ENCODE results near the gene CPT1B. TPM values are rescaled to one million over a fixed set of nuclear protein-coding genes. Genes with fewer than 3 reads are reported as not detected.

CPT1B gene
- 25.7 TPM for polyA plus RNA-seq (2013, experiment 1 of 2)
- polyA plus RNA-seq (2013, experiment 2 of 2), result 25.4 TPM

DNA sequence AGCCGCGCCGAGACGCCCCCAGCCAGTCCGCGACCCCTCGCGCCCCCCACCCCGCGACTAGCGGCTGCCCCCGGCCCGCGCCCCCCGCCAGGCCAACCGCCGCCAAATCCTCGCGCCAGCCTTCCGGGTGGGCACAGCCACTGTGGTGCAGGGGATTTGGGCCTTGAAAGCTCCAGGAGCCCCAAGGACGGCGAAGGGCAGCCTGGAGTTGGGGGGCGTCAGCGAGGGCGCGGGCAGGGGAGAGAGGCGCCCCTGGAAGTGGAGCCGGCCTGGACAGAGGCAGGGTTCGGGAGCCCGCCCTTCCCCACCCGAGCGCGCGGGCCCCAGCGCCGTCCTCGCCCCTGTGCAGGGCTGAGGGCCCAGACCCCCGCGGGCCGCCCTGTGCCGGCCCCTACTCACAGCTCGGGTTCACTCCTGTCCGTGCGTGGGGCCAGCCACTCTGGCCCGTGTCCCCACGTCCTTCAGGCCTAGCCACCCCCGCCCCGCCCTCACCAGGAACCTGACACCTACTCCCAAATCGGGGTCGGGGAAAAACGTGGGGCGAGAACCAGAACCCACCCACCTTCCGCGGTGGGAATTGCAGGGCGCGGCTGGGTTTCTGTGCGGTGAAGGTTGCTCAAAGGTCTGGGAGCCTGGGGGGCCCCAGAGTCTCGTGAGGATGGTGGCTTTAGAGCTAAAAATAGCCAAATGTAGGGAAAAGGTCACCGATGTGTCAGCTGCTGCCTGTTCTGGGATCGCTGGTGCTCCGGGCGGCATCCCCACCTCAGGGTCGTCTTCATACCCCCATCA, at the start of gene CPT1B:
Gene CPT1B (minus strand): TSS at position 441 of the 789 bp plus-strand sequence. CDS start 512 bp downstream, outside the sequence.
- Histone ChIP-seq H3K4me1 (ENCODE audit: control insufficient read depth in 2 of 2, insufficient read depth in 1 of 2, low read depth in 1 of 2, low read length in 2 of 2) (peaks cover 0 to 4% of the 10 kb centered on the region in 2 donors), H3K27me3 (ENCODE audit: control insufficient read depth in 3 of 3, insufficient read depth in 3 of 3, low read depth in 1 of 3, low read length in 3 of 3) (no peaks in the 10 kb centered on the region), H2AK5ac (ENCODE audit: low read depth, low read length) (no peak within 1 kb of the TSS), H3K4me2 (ENCODE audit: insufficient read depth, low read length, poor library complexity, severe bottlenecking) (no peak within 1 kb of the TSS), H3K18ac (ENCODE audit: low read length) (no peak within 1 kb of the TSS), H4K8ac (ENCODE audit: low read depth, low read length) (peak within 1 kb of the TSS; percentile 77), H3K4me3 (ENCODE audit: low read length in 2 of 2) (peak within 1 kb of the TSS in 1 of 2 donors; percentile 9), H2BK12ac (ENCODE audit: low read length) (no peak within 1 kb of the TSS), H4K91ac (ENCODE audit: low read depth, low read length, poor library complexity) (no peak within 1 kb of the TSS), H3K27ac (replicated peaks; ENCODE audit: low read length) (no peak within 1 kb of the TSS), H3K79me1 (ENCODE audit: low read depth, low read length) (peaks cover 8% of the 10 kb centered on the region), H2AFZ (ENCODE audit: low read length) (no peak within 1 kb of the TSS), H2BK15ac (ENCODE audit: low read length) (no peak within 1 kb of the TSS), H3K4ac (ENCODE audit: low read length) (no peak within 1 kb of the TSS), H2BK120ac (ENCODE audit: low read depth, low read length) (no peak within 1 kb of the TSS), H2BK5ac (ENCODE audit: low read length) (no peak within 1 kb of the TSS), H3K9ac (ENCODE audit: low read depth, low read length, poor library complexity) (no peak within 1 kb of the TSS), H3K23ac (ENCODE audit: low read depth, low read length, poor library complexity) (peak within 1 kb of the TSS; percentile 70), H3K14ac (ENCODE audit: low read length) (no peak within 1 kb of the TSS), H3K36me3 (replicated peaks in 1 of 2; ENCODE audit: control insufficient read depth in 2 of 2, insufficient read depth in 2 of 2, low read length in 2 of 2) (peaks cover 44 to 55% of the 10 kb centered on the region in 2 donors), H3K9me3 (replicated peaks in 1 of 2; ENCODE audit: control insufficient read depth in 2 of 2, insufficient read depth in 1 of 2, low read depth in 1 of 2, low read length in 2 of 2) (no peaks in the 10 kb centered on the region)
- DNase-seq (ENCODE audit: low spot score), result no peak
- no CpG with 5 or more reads among the region's 63 CpGs for WGBS, 2 donors (ENCODE audit: extremely low coverage in 2 of 2, insufficient read length in 2 of 2, insufficient replicate concordance in 1 of 2)

- Histone ChIP-seq H2AFZ (ENCODE audit: low read length) (peak overlapping the region; percentile 98), H3K4me3 (ENCODE audit: low read length in 2 of 2) (peak overlapping the region; percentile 85 to 94), H2BK15ac (ENCODE audit: low read length) (peak overlapping the region; percentile 93), H3K23ac (ENCODE audit: low read depth, low read length, poor library complexity) (peak overlapping the region; percentile 87), H3K4ac (ENCODE audit: low read length) (no peak overlapping the region), H3K27ac (replicated peaks; ENCODE audit: low read length) (no peak overlapping the region), H3K18ac (ENCODE audit: low read length) (peak overlapping the region; percentile 96), H2AK5ac (ENCODE audit: low read depth, low read length) (peak overlapping the region; percentile 88), H3K14ac (ENCODE audit: low read length) (peak overlapping the region; percentile 94), H2BK5ac (ENCODE audit: low read length) (peak overlapping the region; percentile 62), H2BK12ac (ENCODE audit: low read length) (no peak overlapping the region), H3K27me3 (ENCODE audit: control insufficient read depth in 3 of 3, insufficient read depth in 3 of 3, low read depth in 1 of 3, low read length in 3 of 3) (peaks cover 0 to 6% (median 0%) of the 10 kb centered on the region in 3 experiments), H4K91ac (ENCODE audit: low read depth, low read length, poor library complexity) (no peak overlapping the region), H3K9ac (ENCODE audit: low read depth, low read length, poor library complexity) (peak overlapping the region; percentile 92), H3K36me3 (replicated peaks in 1 of 2; ENCODE audit: control insufficient read depth in 2 of 2, insufficient read depth in 2 of 2, low read length in 2 of 2) (no peaks in the 10 kb centered on the region), H2BK120ac (ENCODE audit: low read depth, low read length) (no peak overlapping the region), H3K9me3 (replicated peaks in 1 of 2; ENCODE audit: control insufficient read depth in 2 of 2, insufficient read depth in 1 of 2, low read depth in 1 of 2, low read length in 2 of 2) (no peaks in the 10 kb centered on the region), H3K4me1 (ENCODE audit: control insufficient read depth in 2 of 2, insufficient read depth in 1 of 2, low read depth in 1 of 2, low read length in 2 of 2) (peaks cover 18 to 20% of the 10 kb centered on the region in 2 donors), H4K8ac (ENCODE audit: low read depth, low read length) (no peak overlapping the region), H3K4me2 (ENCODE audit: insufficient read depth, low read length, poor library complexity, severe bottlenecking) (peak overlapping the region; percentile 99), H3K79me1 (ENCODE audit: low read depth, low read length) (peaks cover 2% of the 10 kb centered on the region)
- no CpG with 5 or more reads among the region's 42 CpGs for WGBS, 2 donors (ENCODE audit: extremely low coverage in 2 of 2, insufficient read length in 2 of 2, insufficient replicate concordance in 1 of 2)
- DNase-seq (ENCODE audit: low spot score), result no peak
These were observed 48.8 kb upstream of the CPT1B start for GRCh38 chr22:50626850-50627641.

DNA sequence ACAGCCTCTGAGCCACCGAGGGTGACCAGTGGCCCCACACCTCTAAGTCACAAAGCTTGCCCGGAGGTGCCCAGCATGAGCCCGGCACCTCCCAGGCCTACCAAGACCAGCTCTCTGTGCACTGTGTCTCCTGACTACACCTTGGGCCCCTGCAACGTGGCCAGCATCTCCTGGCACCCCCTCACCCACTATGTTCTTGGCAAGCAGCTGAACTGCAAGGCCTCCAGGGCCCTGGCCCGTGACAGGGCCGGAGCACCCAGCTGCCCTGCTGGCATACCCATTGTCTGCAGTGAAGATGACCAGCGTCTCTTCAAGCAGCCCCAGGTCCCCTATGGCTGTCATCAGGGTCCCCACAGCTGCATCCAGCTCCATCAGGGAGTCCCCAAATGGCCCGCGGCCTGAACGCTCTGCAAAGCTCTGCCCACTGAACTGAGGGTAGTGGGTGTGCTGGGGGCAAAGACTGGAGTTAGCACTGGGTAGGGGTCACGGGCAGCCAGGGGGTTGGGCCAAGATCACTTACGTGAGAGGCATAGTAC, 48.2 kb upstream of the CPT1B start:
- no peak overlapping the region for H4K91ac ChIP-seq (ENCODE audit: low read depth, low read length, poor library complexity)
- no peak overlapping the region for H3K14ac ChIP-seq (ENCODE audit: low read length)
- no peak for DNase-seq (ENCODE audit: low spot score)
- H2AFZ ChIP-seq (ENCODE audit: low read length), result no peak overlapping the region
- peak overlapping the region; percentile 48 for H3K18ac ChIP-seq (ENCODE audit: low read length)
- peak overlapping the region; percentile 43 for H3K23ac ChIP-seq (ENCODE audit: low read depth, low read length, poor library complexity)
- peak overlapping the region; percentile 88 for H2AK5ac ChIP-seq (ENCODE audit: low read depth, low read length)
- H3K4me2 ChIP-seq (ENCODE audit: insufficient read depth, low read length, poor library complexity, severe bottlenecking), result no peak overlapping the region
- no peaks in the 10 kb centered on the region for H3K36me3 ChIP-seq (replicated peaks in 1 of 2; ENCODE audit: control insufficient read depth in 2 of 2, insufficient read depth in 2 of 2, low read length in 2 of 2)
- H3K4ac ChIP-seq (ENCODE audit: low read length), result no peak overlapping the region
- peaks cover 24 to 27% of the 10 kb centered on the region in 2 donors for H3K4me1 ChIP-seq (ENCODE audit: control insufficient read depth in 2 of 2, insufficient read depth in 1 of 2, low read depth in 1 of 2, low read length in 2 of 2)
- H3K4me3 ChIP-seq (ENCODE audit: low read length in 2 of 2), result peak overlapping the region in 1 of 2 donors; percentile 47
- no peak overlapping the region for H3K9ac ChIP-seq (ENCODE audit: low read depth, low read length, poor library complexity)
- no peak overlapping the region for H2BK12ac ChIP-seq (ENCODE audit: low read length)
- peaks cover 0 to 6% (median 0%) of the 10 kb centered on the region in 3 experiments for H3K27me3 ChIP-seq (ENCODE audit: control insufficient read depth in 3 of 3, insufficient read depth in 3 of 3, low read depth in 1 of 3, low read length in 3 of 3)
- H2BK5ac ChIP-seq (ENCODE audit: low read length), result no peak overlapping the region
- H2BK120ac ChIP-seq (ENCODE audit: low read depth, low read length), result no peak overlapping the region
- no CpG with 5 or more reads among the region's 12 CpGs for WGBS, 2 donors (ENCODE audit: extremely low coverage in 2 of 2, insufficient read length in 2 of 2, insufficient replicate concordance in 1 of 2)
- no peak overlapping the region for H4K8ac ChIP-seq (ENCODE audit: low read depth, low read length)
- H3K27ac ChIP-seq (replicated peaks; ENCODE audit: low read length), result no peak overlapping the region
- H3K79me1 ChIP-seq (ENCODE audit: low read depth, low read length), result peaks cover 2% of the 10 kb centered on the region
- H3K9me3 ChIP-seq (replicated peaks in 1 of 2; ENCODE audit: control insufficient read depth in 2 of 2, insufficient read depth in 1 of 2, low read depth in 1 of 2, low read length in 2 of 2), result no peaks in the 10 kb centered on the region
- H2BK15ac ChIP-seq (ENCODE audit: low read length), result no peak overlapping the region
